Stimulated activated CD8-positive, alpha-beta memory T cell treated with anti-CD3 and anti-CD28 coated beads, Interleukin-15, amount 100 ng/mL, for 1 hour (primary cell): Measurements from ENCODE around the gene KIAA0232.

ENCODE experiments used
- DNase-seq: peaks from one replicate; pipeline ENCODE4 v3.0.0-alpha.2; 2020; ENCODE audit warnings: low read depth

Gene KIAA0232

GRCh38 chr4:6917461-6918271, 135.1 kb downstream of the KIAA0232 start:
- DNase-seq: no peak

GRCh38 chr4:6918338-6918737, 135.8 kb downstream of the KIAA0232 start:
- DNase-seq: no peak

DNA sequence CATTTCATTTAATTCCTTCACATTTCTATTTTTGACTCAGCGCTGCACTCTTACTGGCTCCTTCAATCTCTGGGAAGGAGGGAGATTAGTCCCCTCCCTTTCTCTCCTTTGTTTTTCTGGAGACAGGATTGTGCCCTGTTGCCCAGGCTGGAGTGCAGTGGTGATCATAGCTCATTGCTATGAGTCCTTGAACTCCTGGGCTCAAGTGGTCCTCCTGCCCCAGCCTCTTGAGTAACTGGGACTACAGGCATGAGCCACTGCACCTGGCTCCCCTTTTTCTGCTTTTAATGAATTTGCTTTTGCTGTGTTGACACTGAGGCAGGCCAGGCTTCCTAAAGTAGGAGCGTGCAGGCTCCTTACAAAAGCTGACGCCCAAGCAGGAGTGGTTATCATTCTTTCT, 137.6 kb downstream of the KIAA0232 start:
- no peak for DNase-seq

DNA sequence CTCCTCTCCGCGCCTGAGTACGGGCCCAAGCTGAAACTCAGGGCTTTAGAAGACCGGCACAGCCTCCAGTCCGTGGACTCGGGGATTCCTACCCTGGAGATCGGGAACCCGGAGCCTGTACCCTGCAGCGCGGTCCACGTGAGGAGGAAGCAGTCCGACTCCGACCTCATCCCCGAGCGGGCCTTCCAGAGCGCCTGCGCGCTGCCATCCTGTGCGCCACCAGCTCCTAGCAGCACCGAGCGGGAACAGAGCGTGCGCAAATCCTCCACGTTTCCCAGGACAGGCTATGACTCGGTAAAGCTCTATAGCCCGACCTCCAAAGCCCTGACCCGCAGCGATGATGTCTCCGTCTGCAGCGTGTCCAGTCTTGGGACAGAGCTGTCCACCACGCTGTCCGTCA, 141.0 kb downstream of the KIAA0232 start:
- DNase-seq: no peak

DNA sequence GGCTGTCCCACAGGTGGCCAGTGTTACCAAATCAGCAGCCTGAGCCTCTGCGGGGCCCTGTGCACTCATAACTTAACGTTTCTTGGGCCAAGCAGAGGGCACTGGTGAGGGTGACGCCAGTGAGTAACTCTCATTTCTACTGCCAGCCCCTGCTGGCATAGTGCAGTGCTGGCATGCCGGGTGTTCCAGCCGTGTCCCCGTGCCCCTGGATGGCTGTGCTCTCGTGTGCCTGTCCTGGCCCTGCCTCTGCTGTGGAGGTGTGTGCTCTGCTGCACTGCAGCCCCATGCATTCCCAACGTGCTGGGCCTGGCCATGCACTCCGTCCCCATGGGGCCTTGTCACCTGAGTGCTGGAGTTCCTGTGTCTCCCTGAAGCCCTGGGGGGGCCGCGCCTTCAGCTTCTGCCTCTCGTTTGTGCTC, 141.8 kb downstream of the KIAA0232 start:
- no peak for DNase-seq

DNA sequence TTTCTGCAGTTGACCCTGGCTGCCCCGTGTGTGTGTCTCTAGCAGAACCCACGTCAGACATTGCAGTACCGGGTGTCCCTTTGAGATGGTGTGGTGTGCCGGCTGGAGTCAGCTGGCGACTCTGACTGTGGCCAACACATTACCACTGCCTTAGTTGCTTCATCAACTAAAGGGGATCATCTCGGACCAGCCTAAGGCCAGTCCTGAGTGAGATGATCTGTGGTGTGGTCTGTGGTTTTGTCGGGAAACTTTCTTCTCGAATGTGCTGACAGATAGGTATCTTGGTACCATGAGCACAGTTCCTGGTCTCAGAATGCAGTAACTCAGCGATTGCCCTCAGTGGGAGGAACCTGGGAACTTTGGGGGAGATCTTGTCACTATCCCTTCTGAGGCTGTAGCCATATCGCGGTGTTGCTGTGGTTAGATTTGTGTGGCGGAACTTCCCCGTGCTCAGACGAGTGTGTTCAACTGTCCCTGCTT, 142.9 kb downstream of the KIAA0232 start:
- DNase-seq: no peak

DNA sequence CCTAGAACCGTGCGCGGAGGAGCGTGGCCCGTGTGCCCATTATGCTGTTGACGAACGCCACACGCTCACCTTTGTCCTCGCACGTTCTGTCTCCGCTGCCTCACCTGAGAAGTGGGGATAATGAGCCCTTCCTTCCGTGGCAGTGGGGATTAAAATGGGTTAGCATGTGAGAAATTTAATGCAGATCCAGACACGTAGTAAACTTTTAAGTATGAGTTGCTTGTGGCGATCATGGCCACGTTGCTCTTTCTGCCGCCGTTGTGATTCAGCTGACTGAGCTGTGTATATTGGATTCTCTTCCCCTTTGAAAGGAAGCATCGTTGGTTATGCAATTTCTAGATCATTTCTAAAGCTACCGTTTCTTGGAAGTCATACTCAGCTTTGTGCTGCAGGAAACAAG, 143.6 kb downstream of the KIAA0232 start:
- DNase-seq: no peak

DNA sequence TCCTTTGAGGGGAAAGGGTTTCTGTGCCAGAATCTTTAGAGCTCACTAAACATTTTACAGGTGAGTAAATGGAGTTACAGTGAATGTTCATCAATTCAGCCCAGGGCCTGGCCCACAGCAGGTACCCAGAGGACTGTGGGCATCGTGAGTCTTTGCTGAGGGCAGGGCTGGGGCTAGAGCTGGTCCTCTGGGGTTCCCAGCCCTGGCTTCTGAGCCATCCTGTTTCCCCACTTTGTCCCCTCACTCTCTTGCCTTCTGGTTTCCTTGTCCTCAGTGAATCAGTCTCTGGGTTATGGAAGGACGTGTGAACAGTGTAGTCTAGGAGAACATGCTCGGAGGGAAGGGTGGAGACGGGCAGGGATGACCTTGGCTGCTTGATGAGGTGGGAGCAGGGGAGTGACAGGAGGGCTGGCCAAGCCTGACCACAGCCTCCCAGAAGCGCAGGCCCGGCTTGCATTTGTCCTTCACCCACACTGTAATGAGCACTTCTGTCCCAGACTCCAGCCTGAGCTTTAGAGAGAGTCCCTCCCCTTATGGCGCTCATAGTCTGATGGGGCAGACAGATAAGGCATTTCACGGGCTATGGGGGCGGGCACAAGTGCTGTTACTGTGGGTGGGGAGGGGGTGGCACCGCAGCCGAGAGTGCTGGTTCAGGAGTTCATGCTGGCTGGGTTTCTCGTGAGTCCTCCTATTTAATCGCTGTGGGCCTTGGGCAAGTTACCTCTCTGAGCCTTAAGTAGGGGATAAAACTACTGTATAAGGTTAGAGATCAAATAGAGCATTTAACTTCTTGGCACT, 144.4 kb downstream of the KIAA0232 start:
- DNase-seq: peak; percentile 44

DNA sequence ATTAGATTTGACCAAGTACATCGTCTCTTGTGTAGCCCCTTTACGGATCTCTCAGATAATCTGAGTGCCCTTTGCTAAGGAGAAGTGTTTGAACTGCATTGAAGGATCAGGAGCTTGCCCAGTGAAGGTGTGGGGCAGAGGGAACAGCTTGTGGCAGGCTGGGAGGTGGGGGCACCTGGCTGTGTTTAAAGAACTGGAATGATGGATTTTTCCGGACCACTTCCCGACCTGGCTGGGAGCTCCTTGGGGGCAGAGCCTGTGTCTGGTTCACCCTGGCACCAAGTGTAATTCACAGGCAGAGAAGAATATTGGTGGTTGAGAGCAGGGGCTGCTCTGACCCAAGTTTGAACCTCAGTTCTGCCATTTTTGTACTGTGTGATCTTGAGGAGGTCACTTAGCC, 145.6 kb downstream of the KIAA0232 start:
- no peak for DNase-seq

DNA sequence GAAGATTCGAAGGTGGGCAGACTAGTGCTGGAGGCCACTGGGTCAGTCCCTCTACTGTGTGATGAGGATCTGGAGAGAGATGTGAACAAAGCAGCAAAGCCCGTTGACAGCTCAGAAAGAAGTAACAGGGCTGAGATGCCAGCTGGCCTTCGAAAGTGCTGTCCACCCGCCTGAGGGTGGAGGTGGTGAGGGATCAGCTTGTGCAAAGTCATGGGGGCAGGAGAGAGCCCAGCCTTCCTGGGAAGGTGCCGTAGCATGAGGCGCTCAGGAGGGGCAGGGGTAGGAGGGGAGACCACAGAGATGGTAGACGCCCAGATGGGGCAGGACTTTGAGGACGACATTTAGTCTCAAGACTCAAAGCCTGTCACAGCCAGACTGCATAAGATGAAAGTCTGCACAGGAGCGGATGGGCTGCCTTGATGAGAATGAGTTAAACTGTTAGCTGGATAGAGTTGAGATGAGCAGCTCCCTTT, 146.8 kb downstream of the KIAA0232 start:
- DNase-seq: no peak

DNA sequence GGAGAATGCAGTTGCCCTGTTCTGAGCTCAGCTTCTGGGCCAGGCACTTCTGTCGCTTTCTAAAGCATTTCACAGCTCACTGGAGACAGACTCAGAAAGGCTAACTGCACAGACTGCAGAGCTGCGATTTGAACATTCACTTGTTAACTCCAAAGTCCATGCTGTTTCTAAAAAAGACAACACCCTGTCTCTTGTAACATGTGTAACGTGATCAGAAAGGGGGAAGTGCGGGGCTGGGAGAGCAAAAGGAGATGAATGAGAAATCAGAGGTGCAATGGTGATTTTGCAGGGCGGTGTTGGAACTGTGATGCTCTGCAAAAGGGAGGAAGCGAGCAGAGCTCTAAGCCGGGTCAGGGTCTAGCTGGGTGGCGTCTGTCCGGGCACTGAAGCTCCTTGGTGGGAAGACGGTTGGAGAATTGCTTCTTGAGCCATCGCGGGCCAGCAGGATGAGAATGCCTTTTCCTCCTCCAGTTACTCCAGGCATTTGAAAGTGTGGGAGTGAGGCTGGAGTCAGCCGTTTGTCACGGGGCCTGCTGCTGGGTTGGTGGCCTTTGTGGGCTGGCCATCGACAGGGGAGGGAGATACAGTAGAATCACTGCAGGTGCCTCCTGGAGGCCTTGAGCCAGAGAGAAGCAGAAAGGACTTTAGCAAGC, 147.4 kb downstream of the KIAA0232 start:
- DNase-seq: no peak

DNA sequence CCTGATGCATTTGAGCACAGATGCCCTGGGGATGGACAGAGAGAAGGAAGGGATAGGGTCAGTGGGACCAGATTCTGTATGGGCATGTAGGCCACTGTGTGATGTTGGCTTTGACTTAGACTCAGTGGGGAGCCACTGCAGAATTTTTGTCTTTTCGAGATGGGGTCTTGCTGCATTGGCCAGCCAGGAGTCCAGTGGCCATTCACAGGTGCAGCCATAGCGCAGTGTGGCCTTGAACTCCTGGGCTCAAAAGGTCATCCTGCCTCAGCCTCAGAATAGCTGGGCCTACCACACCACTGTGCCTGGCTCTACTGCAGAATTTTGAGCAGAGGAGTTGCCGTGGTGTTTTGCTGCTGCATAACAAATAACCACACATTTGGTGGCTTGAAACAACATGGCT, 149.9 kb downstream of the KIAA0232 start:
- no peak for DNase-seq

- DNase-seq: no peak
Measured at GRCh38 chr4:6932918-6933317, 150.4 kb downstream of the KIAA0232 start.
